Occipital lobe (tissue), 2 donors: ENCODE data around the gene SRRM5. TPM values are rescaled to one million over a fixed set of nuclear protein-coding genes. Genes with fewer than 3 reads are reported as not detected.
"Not testable (repeated sequence)": the region's sequence is repeated elsewhere in the genome, so short reads cannot be mapped to it uniquely, and the experiment has no call there.

Experiments used
- DNase-seq: peaks from one replicate; lab custom pipeline; 2025; lab: John Stamatoyannopoulos, UW
- total RNA-seq: library from RNA; depleted of rRNA; stranded (reverse); fragments of >200 nt; gene quantifications from one replicate; pipeline ENCODE4 v1.2.3, GENCODE V29; 2014

SRRM5 gene
- total RNA-seq, 1 donor from 2014 or later = not detected

GRCh38 chr19:43591904-43592772, 19.8 kb upstream of the SRRM5 start:
- no peak for DNase-seq

GRCh38 chr19:43592800-43593350, 19.0 kb upstream of the SRRM5 start:
- no peak for DNase-seq

- no peak for DNase-seq
These were observed 17.7 kb upstream of the SRRM5 start for GRCh38 chr19:43594081-43594697.

GRCh38 chr19:43594710-43595604, 16.9 kb upstream of the SRRM5 start:
- DNase-seq = no peak

- DNase-seq = no peak
These were observed 16.3 kb upstream of the SRRM5 start for GRCh38 chr19:43595605-43595998.

DNA sequence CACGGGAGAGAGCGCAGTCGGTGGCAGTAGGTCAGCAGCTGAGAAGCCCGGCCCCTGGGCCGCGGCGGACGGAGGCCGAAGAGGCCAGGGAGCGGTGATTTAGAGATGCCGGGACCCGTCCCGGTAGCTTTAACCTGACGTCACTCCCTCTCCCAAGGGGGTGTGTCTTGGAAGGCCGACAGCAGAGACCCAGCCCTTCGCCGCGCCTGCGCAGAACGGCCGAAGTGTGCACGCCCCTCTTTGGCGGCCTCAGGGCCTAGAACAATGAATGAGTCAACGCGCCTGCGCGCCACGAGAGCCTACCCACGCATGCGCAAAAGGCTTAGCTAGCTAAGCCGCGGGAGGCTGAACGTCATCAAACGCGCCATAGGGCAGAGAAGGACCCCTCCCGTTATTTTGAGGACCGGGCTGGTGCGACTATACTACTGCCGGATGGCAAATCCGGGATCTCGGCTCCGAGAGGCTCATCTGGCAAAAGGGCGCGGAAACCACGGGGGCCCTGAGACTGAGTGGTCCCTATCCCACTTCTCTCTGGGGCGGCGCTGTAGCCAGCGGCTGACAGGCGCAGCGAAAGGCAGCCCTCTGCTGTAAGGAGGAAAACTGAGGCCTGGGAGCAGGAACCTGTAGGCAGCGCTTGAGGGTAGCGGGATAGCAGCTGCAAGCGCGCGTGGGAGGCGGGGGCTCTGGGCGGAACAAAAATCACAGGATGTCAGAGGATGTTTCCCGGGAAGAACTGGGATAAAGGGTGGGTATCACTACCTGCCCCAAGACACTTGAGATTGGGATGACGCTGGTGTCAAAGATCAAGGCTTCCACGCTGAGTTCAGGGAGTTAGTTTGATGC, 15.7 kb upstream of the SRRM5 start, which contains the start of the genes IRGQ and ZNF576:
Gene IRGQ, minus strand, starts transcription at position 136 of the 843 bp plus-strand sequence. CDS start 796 bp downstream, outside the sequence.
Gene ZNF576, plus strand, starts transcription at position 597 of the 843 bp plus-strand sequence. CDS start 514 bp downstream, outside the sequence.
- DNase-seq = peak; percentile 98

DNA sequence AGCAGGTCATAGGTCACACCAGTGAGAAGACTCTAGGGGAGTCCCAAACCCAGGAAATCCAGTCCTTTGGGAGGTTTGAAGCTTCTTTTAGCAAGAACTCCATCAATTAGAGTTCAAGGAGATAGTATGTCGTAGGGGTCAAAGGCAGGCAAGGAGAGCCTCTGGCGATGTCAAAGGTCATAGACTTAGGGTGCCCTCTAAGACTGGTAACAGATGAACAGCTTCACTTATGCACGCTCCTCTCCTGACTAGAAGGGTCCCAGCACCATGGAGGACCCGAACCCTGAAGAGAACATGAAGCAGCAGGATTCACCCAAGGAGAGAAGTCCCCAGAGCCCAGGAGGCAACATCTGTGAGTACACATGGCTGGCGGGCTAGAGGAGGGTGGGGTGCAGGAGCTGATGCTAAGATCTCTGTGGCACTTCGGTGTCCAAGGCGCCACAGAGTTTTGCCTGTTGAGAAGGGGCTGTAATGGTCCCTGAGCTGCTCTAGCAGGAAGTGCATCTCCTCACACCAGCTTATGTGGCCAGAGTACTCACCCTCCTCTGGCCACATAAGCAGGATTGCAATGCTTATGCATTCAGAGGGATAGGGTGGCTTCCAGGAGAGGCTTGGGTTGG, 14.9 kb upstream of the SRRM5 start:
- no peak for DNase-seq

GRCh38 chr19:43597876-43598275, 14.0 kb upstream of the SRRM5 start:
- no peak for DNase-seq

DNA sequence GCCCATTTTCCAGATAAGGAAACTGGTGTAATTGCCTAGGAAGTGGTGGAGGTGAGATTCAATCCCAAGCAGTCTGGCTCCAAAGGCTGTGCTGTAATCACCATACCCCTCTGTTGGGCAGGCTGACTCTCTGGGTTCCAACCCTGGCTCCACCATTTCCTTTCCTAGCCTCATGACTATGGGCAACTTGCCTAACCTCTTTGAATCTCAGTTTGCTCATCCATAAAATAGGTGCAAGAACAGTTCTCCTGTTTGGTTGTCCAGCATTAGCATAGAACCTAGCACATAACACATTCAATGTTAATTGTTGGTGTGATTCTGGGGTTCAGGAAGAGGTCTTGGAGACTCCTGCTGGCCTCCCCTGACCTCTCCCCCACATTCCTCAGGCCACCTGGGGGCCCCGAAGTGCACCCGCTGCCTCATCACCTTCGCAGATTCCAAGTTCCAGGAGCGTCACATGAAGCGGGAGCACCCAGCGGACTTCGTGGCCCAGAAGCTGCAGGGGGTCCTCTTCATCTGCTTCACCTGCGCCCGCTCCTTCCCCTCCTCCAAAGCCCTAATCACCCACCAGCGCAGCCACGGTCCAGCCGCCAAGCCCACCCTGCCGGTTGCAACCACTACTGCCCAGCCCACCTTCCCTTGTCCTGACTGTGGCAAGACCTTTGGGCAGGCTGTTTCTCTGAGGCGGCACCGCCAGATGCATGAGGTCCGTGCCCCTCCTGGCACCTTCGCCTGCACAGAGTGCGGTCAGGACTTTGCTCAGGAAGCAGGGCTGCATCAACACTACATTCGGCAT, 13.2 kb upstream of the SRRM5 start:
- DNase-seq = no peak

DNA sequence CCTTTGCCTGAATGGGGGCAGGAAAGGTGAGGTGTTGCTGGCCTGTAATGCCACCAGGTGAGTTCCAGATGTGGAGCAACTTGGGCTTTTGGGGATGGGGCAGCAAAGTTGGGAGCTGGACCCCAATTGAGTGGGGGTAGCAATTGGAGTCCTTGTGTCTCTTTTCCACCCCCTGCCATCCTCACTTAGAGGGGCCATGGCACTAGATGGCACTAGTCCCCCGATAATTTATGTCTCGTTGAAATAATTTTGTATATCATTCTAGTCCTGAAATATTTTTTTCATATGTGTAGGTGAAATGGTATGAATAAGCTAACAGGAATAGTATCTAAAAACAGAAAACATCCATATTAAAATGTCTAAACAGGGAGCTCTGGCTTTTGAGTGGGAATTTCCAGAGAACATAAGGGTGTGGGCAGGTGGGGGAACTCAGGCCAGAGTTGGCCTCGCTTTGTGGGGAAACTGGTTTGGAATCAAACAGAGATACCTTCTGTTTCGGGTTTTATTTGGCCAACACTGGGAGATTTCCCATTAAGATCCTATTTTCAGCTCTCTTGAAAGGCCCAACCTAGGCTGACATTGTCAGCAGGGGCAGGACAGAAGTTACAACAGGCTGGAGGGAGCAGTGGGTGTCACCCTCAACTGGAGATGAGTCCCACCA, 12.1 kb upstream of the SRRM5 start:
- no peak for DNase-seq

- DNase-seq = not testable (repeated sequence)
These were observed 11.6 kb upstream of the SRRM5 start for GRCh38 chr19:43600326-43600725.

DNA sequence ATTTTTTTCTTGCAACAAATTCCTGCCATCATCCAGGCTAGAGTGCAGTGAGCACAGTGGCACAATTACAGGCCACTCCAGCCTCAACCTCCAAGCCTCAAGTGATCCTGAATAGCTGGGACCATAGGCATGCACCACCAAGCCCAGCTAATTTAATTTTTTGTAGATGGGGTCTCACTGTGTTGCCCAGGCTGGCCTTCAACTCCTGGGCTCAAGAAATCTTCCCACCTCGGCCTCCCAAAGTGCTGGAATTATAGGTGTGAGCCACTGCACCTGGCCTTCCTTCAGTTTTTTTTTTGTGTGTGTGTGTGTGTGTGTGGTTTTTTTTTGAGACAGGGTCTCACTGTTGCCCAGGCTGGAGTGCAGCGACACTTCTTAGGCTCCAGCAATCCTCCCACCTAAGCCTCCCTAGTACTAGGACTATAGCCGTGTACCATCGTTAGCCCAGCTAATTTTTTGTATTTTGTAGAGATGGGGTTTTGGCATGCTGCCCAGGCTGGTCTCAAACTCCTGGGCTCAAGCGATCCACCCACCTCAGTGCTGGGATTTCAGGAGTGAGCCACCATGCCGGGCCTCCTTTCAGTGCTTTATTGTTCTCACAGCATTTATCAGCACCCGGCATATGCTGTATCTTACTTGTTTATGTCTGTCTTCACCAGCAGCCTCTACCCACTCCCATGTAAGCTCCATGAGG, 5.9 kb upstream of the SRRM5 start:
- DNase-seq = no peak

- DNase-seq = no peak
These were observed 5.2 kb upstream of the SRRM5 start for GRCh38 chr19:43606569-43607229.

DNA sequence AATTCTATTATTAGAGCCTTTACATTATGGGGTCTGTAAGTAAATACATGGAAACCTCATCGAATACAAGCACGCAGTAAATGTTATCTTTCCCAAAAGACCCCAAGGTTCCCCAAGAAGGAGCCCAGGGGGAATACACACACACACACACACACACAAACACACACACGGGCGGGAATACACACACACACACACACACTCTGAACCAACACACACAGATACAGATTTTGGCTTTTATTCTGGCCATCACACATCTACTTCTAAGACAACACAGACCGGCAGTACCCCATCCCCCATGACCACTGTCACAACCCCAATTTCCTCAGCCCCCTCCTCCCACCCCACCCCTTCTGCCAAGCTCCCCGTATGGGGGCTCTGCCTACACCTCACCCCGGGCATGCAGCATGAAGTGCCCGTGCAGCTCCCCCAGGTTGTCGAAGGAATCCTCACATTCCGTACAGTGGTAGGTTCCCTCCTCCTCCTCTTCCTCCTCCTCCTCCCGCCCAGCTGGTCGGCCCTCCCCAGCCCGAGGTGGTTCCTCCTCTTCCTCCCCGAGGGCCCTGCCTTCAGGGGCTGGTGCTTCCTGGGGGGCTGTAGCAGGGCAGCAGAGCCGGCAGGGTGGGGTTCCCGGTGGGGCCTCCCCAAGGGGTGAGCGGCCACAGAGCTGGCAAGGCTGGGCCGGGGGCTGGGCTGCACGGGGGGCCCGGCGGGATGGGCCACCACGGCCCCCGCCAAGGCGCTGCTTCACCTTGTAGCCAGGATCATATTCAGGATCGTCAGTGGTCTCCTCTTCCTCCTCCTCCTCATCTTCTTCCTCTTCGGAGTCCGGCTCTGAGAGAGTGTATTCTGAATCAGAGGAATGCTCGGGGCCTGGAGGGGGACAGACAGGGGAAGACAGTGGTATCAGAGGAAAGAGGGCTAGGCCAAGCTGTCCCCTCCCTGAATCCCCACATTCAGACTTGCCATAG, 4.4 kb upstream of the SRRM5 start:
- no peak for DNase-seq

DNA sequence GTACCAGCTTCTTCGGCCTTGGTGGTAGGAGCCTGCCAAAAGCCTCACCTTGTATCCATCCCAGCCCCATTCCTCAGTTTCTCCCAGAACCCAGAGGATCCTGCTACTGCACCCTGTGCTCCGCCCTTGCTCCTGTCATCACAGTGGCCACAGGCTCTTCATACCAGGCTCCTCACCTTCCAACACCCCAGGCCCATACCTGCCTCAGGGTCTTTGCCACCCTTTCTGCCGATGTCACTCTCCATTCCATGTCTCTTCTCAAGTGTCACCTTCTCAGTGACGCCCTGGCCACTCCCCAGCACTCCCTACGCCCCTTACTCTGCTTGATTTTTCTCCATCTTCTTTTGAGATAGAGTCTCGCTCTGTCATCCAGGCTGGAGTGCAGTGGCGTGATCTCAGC, 2.0 kb upstream of the SRRM5 start:
- no peak for DNase-seq

DNA sequence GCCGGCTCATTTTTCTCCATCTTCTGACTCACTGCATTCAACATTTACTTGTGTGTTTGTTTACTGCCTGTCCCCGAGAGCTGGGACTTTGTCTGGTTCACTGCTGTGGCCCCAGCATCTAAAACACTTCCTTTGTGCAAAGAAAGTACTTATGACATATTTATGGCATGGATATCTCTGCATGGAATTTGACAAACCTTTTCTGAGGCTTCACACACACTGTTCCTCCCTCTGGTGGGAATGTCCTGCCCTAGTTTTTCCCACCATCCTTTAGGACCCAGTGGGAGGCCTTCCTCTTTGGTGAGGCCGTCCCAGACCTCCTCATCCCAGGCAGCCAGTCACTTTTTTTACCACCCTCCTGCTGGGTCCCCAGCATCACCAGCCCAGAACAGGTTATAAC, 1.4 kb upstream of the SRRM5 start:
- no peak for DNase-seq
